A549 (cell line): ENCODE measurements around the gene PROCA1.

ENCODE experiments used
- EP300 ChIP-seq, 2 experiments: fragments of >200 bp; sonication (Bioruptor Twin); formaldehyde crosslinking; IDR thresholded peaks; 2 replicates in 1 of 2; 3 replicates in 1 of 2; pipeline ENCODE4 v1.6.1; 2016 to 2017
- JUN ChIP-seq, 2 experiments: fragments of >200 bp; sonication (Bioruptor Twin); formaldehyde crosslinking; IDR thresholded peaks; 2 replicates in 1 of 2; 3 replicates in 1 of 2; pipeline ENCODE4 v1.6.1; 2016 to 2017
- MAZ ChIP-seq: fragments of 150-350 bp; IDR thresholded peaks from 2 replicates; pipeline ENCODE4 v1.6.1; 2014; ENCODE audit warnings: antibody characterized with exemption, low read depth, low read length, borderline replicate concordance
- NFE2L2 ChIP-seq: fragments of 150-350 bp; conservative IDR thresholded peaks from 2 replicates; pipeline ENCODE4 v1.6.1; 2014; ENCODE audit warnings: low read length
- RAD21 ChIP-seq, 2 experiments: fragments of >200 bp in 1 of 2; sonication (Bioruptor Twin) in 1 of 2; formaldehyde crosslinking in 1 of 2; IDR thresholded peaks in 1 of 2; conservative IDR thresholded peaks in 1 of 2; 2 replicates in 1 of 2; 3 replicates in 1 of 2; pipeline ENCODE4 v1.6.1; 2012 to 2018; ENCODE audit warnings: inconsistent platforms in 1 of 2

DNA sequence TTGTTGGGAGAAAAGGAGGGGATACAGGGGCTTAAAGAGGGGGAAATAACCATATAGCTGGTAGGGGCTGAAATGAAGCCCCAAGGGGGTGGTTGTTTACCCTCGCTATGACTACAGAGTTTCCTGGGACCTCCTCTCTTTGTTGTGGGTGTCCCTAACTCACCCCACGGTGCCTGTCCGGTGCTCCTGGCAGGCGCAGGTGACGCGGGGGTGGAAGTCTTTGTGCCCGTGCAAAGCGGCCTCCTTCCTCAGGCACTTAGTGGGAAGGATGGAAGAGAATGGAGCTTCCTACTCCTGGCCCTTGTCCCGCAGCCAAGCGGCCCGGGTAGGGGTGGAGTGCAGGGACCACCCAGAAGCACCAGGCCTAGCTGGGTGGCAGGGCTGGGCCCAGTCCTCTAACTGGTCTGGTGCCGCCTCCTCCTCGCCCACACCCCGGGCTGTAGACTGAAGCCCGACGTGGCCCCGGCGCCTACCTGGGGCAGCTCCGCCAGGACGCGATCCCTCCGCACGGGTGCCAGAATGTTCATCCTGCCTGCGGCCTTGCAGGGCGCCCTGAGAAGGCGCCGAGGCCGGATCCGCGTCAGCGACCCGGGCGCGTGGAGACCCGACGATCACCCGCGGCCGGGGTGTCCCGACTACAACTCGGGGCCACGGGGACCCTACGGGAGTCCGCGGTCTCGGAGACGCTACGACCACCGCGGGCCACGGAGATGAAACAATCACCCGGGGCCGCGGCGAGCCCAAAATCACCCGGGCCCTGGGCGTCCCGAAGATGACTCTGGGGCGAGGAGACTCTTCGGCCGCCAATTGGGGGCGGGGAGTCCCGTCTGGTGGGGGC, 5.3 kb upstream of the PROCA1 start:
- no peak for TF ChIP-seq NFE2L2
- TF ChIP-seq RAD21 (conservative IDR thresholded peaks at IDR 0.05 in 1 of 2, IDR thresholded peaks at IDR 0.05 in 1 of 2) = no peak
- no peak for TF ChIP-seq MAZ
- TF ChIP-seq JUN (IDR thresholded peaks at IDR 0.05) = no peak
- no peak for TF ChIP-seq EP300 (IDR thresholded peaks at IDR 0.05)
